Glutamatergic neuron (in vitro differentiated cells): ENCODE measurements around the gene MSI2. TPM values are rescaled to one million over a fixed set of nuclear protein-coding genes. Genes with fewer than 3 reads are reported as not detected.

ENCODE experiments used
- DNase-seq: peaks from one replicate; pipeline ENCODE4 v3.0.0; 2022
- H3K27ac Mint-ChIP-seq: one replicate; pipeline ENCODE4 v1.8.0; 2020; ENCODE audit warnings: mild to moderate bottlenecking, mixed read lengths, inconsistent platforms; ENCODE audit not compliant: unreplicated experiment
- H3K27me3 Mint-ChIP-seq: one replicate; pipeline ENCODE4 v1.8.0; 2020; ENCODE audit warnings: mild to moderate bottlenecking, moderate library complexity, mixed read lengths, inconsistent platforms; ENCODE audit not compliant: unreplicated experiment
- H3K36me3 Mint-ChIP-seq: one replicate; pipeline ENCODE4 v1.8.0; 2020; ENCODE audit warnings: mild to moderate bottlenecking, mixed read lengths, inconsistent platforms; ENCODE audit not compliant: unreplicated experiment
- H3K4me1 Mint-ChIP-seq: one replicate; pipeline ENCODE4 v1.8.0; 2020; ENCODE audit warnings: mild to moderate bottlenecking, low read depth, mixed read lengths, inconsistent platforms; ENCODE audit not compliant: unreplicated experiment
- H3K4me3 Mint-ChIP-seq: one replicate; pipeline ENCODE4 v1.8.0; 2020; ENCODE audit warnings: mild to moderate bottlenecking, mixed read lengths, inconsistent platforms; ENCODE audit not compliant: unreplicated experiment
- H3K9me3 Mint-ChIP-seq: one replicate; pipeline ENCODE4 v1.8.0; 2020; ENCODE audit warnings: mild to moderate bottlenecking, moderate library complexity, mixed read lengths, inconsistent platforms; ENCODE audit not compliant: unreplicated experiment
- total RNA-seq: library from RNA; stranded (reverse); fragmentation: NEBNext Ultra II Directional; extraction: Animal tissue kit (Norgen Biotek cat#: 25700); gene quantifications from one replicate; pipeline ENCODE4 v1.2.1, GENCODE V29; 2021; ENCODE audit not compliant: unreplicated experiment
- TF ChIP-seq, protein P1 (sequence below): fragments of 200-600 bp; sonication (generic); IDR thresholded peaks from one replicate; pipeline ENCODE4 v1.5.0; 2021; ENCODE audit not compliant: partially characterized antibody, unreplicated experiment

The MSI2 gene
- total RNA-seq, 1 donor from 2014 or later = 141 TPM

DNA sequence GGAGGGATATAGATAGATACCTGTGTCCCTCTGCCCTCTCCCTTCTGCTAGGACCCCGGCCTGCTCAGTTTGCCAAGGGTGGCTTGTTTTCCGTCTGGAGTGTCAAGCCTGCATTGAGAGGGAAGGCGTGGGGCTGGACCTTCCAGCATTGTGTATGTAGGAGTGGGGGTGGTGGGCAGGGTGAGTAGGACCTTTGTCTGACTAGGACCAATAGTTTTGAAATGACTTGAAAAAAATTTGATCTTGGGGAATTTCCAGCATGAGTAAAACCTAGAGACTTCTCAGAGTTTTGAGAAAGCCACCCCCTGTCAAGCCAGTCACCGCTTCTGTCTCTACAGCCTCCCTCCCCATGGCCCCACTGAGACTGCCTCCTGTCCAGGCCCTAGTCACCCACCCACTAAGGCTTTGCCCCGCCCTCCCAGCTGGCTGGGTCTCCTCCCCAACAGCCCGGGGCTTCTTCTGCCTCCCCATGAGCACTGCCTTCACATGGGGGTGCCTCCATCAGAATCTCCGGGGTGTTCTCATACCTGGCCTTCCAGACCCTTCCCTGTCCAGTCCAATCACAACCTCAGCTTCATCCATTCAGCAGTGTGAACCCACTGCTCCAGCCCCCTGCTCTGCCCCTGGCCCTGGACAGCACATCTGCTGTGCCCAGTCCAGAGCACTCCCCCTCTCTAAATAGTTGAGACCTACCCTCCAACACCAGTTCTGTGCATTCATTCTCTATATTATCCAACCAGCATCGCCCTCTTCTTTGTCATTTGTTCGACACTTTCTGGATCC, 207.0 kb downstream of the MSI2 start:
- H3K36me3 Mint-ChIP-seq = no peaks in the 10 kb centered on the region
- H3K9me3 Mint-ChIP-seq = peaks cover 11% of the 10 kb centered on the region
- TF ChIP-seq, protein P1, sequence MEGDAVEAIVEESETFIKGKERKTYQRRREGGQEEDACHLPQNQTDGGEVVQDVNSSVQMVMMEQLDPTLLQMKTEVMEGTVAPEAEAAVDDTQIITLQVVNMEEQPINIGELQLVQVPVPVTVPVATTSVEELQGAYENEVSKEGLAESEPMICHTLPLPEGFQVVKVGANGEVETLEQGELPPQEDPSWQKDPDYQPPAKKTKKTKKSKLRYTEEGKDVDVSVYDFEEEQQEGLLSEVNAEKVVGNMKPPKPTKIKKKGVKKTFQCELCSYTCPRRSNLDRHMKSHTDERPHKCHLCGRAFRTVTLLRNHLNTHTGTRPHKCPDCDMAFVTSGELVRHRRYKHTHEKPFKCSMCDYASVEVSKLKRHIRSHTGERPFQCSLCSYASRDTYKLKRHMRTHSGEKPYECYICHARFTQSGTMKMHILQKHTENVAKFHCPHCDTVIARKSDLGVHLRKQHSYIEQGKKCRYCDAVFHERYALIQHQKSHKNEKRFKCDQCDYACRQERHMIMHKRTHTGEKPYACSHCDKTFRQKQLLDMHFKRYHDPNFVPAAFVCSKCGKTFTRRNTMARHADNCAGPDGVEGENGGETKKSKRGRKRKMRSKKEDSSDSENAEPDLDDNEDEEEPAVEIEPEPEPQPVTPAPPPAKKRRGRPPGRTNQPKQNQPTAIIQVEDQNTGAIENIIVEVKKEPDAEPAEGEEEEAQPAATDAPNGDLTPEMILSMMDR = no peak
- no peak for DNase-seq
- peaks cover 34% of the 10 kb centered on the region for H3K4me1 Mint-ChIP-seq
- no peak overlapping the region for H3K4me3 Mint-ChIP-seq
- H3K27ac Mint-ChIP-seq = no peak overlapping the region
- H3K27me3 Mint-ChIP-seq = peaks cover 14% of the 10 kb centered on the region

DNA sequence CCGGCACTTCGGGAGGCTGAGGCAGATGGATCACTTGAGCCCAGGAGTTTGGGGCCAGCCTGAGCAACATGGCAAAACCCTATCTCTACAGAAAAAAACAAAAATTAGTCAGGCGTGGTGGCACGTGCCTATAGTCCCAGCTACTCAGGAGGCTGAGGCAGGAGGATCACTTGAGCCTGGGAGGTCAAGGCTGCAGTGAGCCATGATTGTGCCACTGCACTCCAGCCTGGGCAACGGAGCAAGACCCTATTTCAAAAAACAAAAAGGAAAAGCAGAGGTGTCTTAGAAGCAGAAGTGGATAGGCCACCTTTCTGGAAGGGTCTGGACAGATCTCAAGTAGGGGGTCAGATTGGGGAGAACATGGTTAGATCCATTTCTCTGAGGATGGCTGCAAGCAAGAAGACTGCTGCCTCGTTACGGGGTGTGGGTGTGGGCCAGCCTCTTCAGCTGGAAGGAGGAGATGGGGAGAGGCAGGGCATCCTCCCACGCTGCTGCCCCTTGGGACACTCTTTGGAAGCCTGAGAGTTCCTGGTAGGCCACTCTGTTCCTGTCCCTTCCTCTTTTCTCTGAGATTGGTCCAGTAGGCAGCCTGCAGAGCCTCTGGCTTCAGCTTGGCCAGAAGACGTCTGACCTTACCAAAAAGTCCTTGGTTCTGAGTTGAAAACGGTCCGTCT, 208.0 kb downstream of the MSI2 start:
- Mint-ChIP-seq H3K4me1 (peaks cover 43% of the 10 kb centered on the region), H3K9me3 (peaks cover 8% of the 10 kb centered on the region), H3K27ac (no peak overlapping the region), H3K4me3 (no peak overlapping the region), H3K36me3 (no peaks in the 10 kb centered on the region), H3K27me3 (peaks cover 14% of the 10 kb centered on the region)
- TF ChIP-seq, protein P1 = no peak
- no peak for DNase-seq

DNA sequence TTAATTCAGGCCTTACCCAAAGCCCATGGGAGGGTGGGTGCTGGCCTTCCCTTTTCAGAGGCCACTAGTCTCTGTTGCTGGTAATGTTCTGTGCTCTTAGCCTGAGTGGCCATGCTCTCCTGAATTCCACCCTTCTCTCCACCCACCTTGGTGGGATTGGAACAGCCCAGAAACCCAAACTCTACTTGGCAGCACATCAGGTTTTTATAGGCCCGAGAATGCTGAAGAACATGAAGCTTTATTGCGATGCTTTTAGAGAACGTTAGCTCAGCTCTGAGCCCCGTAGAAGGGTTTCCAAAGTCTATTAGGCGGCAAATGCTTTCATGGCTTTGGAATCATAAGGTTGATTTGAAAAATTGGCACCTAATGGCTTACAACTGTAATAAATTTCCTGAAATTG, 209.3 kb downstream of the MSI2 start:
- TF ChIP-seq, protein P1 = no peak
- DNase-seq = no peak
- H3K27ac Mint-ChIP-seq = peak overlapping the region; percentile 56
- H3K27me3 Mint-ChIP-seq = peaks cover 8% of the 10 kb centered on the region
- no peak overlapping the region for H3K4me3 Mint-ChIP-seq
- peaks cover 7% of the 10 kb centered on the region for H3K9me3 Mint-ChIP-seq
- H3K36me3 Mint-ChIP-seq = no peaks in the 10 kb centered on the region
- H3K4me1 Mint-ChIP-seq = peaks cover 45% of the 10 kb centered on the region

DNA sequence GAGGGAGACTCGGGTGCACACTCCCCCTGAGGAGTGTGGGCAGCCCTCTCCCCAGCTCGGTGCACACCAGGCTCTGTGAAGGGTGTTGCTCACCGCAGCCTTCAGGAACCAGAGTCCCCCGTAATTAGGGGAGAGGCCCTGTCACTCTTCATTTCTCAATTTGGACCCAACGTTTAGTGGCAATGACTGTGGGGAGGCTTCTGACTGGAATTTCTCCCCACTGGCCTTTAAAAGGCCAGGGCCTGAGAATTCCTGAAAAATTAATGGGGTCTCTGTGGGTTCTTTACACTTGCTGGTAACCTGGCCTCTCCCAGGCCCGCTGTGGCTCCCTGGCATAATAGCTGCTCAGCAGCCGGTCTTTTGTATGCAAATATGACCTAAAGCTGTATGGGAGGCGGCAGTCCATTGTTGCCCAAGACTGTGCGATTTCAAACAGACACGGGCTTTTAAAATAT, 209.7 kb downstream of the MSI2 start:
- Mint-ChIP-seq H3K9me3 (peaks cover 6% of the 10 kb centered on the region), H3K36me3 (no peaks in the 10 kb centered on the region), H3K4me3 (no peak overlapping the region), H3K27me3 (peaks cover 8% of the 10 kb centered on the region), H3K27ac (peak overlapping the region; percentile 12), H3K4me1 (peaks cover 44% of the 10 kb centered on the region)
- TF ChIP-seq, protein P1 = no peak
- no peak for DNase-seq

DNA sequence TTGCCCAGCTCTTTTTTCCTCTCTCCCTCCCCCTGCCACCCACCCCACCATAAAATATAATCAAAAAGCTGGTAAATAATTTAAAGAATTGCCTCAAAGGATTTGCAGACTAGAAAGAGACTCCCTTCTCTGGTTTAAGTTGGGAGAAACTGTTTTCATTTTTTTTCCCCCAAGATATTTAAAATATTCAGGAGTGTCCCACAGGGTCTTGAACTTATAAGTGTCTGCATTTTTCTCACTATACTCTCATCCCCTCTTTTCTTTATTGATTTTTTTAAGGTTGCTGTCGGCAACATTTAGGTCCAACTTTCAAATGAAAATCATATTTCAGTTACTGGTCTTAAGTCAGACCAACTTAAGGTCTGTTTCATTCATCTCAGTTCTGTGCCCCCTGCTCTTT, 210.2 kb downstream of the MSI2 start:
- Mint-ChIP-seq H3K36me3 (no peaks in the 10 kb centered on the region), H3K4me3 (peak overlapping the region; percentile 52), H3K9me3 (peaks cover 4% of the 10 kb centered on the region), H3K27ac (peak overlapping the region; percentile 30), H3K27me3 (peaks cover 8% of the 10 kb centered on the region), H3K4me1 (peaks cover 41% of the 10 kb centered on the region)
- TF ChIP-seq, protein P1 = no peak
- DNase-seq = no peak
